Eye (tissue), 1 donor: ENCODE results near the gene TRPC5OS.
A peak's percentile ranks its signal among the peaks of the same experiment; 100 is the strongest.

Source experiments
- DNase-seq: peaks from one replicate; pipeline ENCODE4 v3.0.0-alpha.2; 2015

TRPC5OS gene

DNA sequence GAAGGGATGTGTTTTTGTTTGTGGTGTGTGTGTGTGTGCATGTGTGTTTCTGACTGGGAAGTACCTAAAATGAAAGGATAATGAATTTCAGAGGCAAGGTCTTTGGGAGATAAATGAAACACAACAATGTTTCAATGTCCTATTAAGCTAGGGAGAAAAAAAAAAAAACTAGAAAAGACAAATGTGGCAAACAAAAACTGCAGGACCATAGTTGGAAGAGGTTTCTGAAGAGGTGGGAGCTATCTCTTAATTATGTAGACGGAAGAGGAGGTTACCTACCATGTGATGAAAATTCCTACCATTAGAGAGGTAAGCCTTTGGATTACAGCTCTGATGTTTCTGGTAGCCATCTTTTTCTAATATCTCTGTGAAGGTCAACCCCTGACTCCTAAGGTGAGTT, at the start of gene TRPC5OS:
TRPC5OS (plus strand) TSS at position 301 of the 400 bp plus-strand sequence. CDS start 25,669 bp downstream, outside the sequence.
- no peak for DNase-seq

DNA sequence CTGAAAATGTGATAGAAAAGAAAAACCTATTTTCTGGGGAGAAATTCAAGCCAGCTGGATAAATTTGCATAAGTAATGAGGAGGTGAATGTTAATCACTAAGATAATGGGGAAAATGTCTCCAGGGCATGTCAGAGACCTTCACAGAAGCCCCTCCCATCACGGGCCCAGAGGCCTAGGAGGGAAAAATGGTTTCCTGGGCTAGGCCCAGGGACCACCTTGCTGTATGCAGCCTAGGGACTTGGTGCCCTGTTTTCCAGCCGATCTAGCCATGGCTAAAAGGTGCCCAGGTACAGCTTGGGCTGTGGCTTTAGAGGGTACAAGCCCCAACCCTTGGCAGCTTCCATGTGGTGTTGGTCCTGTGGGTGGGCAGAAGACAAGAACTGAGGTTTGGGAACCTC, 46.6 kb upstream of the TRPC5OS start:
- no peak for DNase-seq

DNA sequence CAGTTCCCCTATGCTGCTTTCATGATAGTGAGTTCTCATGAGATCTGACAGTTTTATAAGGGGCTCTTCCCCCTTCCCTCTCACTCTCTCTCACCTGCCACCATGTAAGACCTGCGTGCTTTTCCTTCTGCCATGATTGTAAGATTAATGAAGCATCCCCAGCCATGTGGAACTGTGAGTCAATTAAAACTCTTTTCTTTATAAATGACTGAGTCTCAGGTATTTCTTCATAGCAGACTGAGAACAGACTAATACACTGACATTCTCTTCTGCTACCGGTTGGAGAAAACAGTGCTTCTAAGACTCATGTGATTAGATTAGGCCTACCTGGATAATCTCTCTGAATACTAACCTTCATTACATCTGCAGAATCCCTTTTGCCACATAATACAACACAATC, 45.4 kb upstream of the TRPC5OS start:
- DNase-seq: no peak

DNA sequence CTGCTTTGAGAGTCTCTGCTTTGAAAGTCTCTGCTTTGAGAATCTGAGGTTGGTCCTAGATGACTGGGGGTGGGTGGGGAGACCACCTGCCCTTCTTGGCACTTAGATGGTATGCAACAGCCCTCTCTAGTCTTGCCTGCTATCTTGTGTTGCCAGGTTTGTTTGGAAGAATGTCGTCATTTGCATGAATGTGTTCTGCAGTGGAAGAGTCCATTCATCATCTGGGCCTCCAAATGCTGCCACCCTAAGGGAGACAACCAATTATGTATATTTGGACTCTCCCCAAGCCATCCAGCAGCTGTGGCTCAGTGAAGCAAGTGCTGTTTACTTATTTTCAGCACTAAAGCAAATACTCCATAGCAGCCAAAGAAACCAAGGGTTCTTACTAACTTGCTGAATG, 44.6 kb upstream of the TRPC5OS start:
- DNase-seq: no peak

DNA sequence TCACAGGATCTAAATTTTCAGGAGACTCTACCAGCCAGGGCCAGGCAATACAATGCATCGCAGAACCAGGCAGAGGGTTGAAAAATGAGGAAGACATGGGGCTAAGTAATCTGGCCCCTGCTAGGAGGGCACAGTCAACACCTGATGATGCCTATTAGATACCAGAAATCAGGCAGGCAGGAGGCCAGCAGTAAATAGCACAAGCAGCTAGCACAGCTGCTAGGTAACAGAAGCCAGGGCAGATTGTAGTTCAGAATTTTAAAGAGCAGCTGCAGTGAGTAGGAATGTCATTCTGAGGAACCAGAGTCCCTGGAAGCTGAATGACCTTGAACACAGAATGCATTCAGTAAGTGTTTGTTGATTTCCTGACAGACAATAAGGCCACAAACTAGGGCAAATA, 38.8 kb upstream of the TRPC5OS start:
- DNase-seq: peak; percentile 27

DNA sequence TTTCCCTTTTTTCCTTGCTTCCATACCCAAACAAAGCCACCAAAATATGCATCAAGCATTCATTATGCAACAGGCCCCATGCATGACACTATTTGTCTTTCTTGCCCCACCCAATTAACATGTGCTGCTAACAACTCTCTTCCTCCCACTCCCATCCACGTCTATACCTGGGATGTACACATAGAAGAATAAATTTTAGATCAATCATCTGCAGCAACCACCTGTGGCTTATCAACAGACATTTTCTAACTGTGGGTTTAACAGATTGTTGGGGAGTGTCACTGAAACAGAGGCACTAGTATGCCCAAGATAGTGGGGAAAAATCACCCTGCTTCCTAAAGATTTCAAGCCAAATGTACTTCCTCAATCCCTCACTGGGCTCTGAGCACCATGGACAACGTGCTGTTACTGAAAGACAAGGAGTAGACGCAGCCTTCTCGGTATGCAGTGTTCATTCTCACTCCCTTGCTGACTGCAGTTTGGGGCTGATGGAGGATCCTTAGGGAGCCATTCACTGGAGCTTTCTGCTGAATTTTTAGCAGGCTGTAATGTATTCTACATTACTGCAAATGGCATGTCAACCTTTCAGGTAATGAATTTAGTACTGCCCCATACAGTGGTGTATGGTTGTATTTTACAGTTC, 28.4 kb upstream of the TRPC5OS start:
- DNase-seq: no peak

DNA sequence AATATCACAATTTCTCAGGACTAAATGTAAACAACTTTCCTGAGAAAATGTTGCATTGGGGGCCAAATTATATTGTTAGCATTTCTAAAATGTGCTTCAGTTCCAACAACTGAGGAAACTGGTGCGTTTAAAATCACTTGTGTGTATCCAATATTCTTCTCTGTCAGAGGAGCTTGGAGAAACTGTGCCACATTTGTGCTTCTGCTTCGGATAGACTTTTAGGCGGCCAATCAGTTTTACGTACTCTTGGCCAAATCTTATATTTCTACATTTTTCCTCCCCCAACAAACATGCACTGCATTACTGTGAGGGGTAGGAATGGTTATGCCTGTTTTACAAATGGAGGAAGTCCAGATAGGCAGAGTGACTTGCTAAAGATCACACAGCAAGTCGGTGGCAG, 27.4 kb upstream of the TRPC5OS start:
- DNase-seq: no peak

DNA sequence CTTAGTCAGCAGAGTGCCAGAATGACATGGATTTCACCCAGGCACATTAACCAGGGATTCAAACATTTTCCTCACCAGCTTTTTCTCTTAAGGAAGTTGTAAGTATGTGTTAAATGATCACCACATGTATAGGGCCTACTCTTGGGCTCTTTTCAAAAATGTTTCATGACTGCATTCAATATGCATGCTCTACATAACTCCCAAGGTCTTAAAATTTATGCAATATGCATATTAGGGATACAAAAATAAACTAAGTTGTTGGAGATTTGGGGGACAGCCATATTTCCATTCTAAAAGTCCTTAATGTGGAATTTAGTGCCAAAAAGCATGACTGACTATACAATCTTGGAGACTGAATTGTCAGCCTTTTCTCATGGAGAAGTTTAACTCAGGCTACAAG, 25.0 kb upstream of the TRPC5OS start:
- DNase-seq: peak; percentile 19

DNA sequence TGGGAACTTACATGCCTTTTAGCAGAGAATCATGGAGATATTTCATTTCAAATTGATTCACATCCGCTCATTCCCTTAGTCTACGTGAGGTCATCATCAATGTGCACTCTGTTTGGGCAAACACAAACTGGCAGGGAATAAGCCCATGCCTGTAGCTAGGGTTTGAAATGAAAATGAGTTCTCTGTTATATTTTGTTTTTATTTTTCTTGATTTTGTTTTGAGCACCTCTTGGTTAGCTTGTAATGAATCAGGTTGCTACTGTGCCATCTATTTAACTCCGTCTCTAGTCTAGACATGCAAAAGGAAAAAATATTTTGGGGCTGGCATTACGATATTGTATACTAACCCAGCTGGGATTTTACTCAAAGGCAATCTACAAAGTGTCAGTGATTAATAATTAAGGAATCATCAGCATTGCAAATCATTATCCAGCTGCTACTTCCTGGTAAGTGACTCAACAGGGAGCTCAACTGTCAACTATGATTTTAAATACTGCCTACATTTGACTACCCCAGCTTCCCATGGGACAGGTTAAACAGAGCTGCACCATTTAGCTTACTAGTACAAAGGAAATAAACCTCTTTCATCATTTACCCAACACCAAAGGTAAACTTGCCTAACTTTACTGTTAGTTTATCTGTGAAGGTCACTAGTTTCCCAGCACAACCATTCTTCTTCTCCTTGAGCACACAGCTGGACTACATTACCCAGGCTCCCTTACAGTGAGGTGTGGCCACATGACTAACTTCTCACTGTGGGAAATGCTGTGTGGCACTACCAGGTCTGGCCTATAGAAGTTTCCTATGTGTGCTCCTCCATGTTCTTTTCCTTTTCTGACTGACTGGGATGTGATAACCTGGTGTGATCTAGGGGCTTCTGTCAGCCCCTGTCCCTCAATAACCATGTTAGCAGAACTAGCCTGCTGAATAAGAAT, 21.2 kb upstream of the TRPC5OS start:
- peak; percentile 39 for DNase-seq

DNA sequence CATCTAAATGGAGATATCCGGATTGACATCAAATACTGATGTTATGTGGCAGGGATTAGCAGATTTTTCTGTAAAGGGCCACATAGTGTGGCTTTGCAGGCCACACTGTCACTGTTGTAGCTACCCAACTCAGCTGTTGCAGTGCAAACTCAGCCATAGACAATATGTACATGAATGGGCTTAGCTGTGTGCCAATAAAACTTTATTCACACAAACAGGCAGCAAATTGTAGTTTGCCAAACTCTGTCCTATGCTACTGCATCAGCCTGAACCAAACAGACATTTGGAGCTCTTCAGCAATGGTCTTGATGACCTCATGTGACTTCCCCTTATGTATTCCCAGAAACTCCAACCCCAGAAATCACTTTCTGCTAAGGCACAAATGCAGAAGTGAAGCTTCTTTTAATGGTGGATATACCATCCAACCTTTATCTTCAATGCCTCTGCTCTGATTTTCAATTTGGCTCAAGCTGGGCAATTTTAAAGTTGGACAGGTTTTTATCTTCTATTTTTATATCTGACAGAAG, 18.4 kb upstream of the TRPC5OS start:
- DNase-seq: no peak

DNA sequence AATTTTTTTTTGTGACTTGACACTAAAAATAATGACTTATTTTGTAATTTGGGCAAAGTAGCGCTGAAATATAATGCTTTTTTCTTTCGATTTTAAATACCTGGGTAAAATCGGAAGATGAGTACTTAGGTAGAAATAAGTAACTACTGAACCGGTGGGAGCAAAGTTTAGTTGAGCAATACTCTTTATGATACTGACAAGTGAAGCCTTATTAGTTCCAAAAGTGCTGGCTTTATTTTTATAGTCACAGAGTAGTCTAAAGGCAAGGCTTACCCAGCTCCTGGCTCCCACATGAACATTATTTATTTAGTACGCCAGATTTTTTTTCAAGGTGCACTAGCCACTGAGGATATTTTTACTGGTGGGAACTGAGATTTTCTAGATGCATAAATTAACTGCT, 14.4 kb upstream of the TRPC5OS start:
- DNase-seq: no peak

DNA sequence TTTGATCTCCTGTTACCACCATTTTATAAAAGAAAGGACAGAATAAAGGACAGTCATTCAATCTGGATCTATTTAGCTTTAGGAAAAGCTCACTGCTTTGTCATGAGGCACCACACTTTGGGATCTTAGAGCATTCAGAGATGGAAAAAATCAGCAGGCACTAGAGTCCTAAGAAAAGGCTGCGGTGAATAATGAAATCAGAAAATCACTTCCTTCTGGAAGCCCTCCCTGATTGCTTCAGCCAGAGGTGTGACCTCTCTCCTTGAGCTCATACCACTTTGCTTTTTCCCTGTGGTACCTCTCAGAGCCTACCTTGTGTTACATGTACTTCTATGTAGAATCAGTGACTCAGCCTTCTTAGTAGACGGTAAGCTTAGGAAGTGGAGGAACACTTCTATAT, 8.7 kb upstream of the TRPC5OS start:
- DNase-seq: no peak

DNA sequence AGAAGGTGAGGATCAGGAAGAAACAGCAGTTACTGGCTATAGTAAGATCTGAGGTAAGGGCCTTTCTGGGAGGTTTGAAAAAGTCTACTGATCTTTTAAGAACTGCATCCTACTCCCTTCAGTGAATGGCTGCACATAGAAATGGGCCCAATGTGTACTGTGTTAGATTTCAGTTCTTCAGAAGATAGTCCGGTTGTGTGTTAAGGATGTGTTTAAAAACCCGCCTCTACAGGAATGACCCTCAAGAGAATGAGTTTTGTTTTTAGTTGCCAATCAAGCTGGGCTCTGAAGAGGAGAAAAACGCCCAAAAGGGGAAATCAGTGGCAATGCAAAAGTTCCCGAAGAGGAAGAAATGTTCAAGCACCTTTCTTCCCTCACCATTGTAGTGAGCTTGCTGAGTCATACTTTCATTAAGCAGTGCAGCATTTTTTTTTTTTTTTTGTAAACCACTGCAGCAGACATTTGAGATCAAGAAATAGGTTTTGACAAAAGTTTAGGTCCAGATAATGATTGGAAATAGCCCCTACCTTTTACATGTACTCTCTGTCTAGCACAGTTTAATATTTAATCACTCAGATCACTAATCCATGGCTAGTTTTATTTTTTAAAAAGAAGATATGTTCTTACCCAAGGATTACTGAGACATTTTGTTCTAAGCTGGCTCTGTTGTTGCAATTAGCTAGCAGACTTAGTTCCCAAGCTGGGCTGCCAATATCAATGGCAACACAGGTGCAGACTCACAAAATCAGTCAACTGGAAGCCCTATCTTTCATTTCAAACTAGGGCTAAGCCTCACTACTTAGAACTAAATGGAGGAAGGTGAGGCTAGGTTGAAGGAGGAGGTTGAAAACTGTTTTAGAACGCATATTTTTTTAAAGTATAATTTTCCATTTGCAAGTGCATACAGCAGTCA, 7.0 kb upstream of the TRPC5OS start:
- DNase-seq: no peak

DNA sequence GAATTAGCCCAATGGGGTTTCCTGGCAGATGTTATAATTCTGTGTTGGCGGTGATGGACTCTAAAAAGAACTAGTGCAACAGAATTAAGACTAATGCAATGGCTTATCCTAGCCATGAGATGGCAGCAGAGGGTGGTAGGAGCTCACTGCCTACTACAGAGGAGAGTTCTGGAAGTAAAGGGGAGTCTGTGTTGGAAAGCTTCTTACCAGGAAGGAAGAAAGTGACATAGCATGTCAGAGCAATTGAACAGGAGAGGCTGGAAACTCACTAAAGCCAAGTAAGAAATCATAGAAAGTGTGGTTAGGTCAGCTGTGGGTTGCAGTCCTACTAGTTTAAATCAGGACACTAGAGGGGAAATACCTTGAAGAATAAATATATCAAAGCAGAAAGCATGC, 6.3 kb upstream of the TRPC5OS start:
- peak; percentile 78 for DNase-seq

DNA sequence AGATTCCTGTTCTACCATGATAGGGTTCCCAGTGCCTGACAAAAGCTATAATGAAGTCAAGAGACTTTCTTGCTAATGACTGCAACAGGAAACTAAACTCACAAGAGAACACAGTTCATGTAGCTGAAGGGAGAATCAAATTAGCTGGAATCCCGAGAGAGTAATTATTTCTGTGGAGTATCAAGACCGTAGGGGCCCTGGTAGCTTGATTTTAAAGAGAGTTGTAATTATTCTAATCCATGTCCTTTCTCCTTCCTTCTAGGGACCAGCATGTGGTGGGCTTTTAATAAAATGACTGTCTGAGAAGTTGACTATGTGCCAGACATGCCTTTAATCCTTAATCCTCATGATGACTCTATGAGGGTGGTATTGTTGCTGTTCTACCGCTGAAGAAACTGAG, 1.7 kb upstream of the TRPC5OS start:
- DNase-seq: no peak

DNA sequence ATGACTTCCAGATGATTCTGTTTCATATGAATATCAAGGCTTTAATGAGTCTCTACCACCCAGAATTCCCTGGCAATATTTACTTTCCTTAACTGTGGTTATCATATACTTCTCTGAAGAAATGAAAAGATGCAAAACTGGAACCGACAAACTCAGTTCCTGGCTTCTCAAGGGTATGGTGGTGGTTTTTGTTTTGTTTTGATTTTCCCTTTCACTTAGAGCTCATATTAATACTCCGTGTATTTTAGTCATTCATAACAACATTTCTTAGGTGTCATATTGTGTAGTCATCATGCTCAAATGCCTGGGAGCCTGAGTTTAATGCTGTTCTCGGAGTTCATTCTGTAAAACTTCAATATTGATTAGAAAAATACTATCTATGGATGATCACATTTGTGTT, 665 bp downstream of the TRPC5OS start:
- DNase-seq: no peak

DNA sequence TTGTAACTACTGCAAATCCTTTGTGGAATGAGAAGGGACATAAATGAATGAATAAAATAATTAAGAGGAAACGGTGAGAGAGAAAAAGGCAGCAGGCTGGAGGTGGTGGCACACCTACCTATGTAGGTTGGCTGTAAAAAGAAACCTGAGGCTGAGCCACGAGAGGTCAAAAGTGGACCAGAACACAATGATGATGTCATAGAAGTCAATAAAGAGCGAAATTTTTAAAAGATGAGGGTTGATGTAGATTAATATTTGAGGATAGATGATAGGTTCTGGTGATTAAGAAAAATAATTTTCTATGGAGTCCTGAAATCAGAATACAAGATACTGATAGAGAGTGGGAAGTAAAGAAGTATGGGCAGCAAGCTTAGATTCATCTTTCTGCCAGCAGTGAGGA, 1.7 kb downstream of the TRPC5OS start:
- DNase-seq: no peak

DNA sequence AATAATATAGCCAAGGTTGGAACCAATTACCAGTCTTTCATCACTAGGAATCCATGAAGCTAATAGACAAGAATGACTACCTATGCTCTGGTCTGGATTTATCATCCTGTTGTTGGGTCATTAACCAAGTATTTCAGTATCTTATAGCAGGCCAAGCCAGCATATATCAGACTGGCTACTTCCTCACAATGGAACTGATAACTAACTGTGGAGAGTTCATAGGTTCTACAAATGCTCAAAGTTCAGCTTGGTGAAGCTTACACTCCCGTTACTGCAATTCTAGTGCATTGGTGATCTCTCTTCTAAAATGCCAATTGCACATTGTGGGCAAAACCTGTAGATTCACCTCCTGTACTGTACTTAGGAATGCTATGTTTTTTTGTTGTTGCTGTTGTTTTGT, 4.8 kb downstream of the TRPC5OS start:
- DNase-seq: no peak

DNA sequence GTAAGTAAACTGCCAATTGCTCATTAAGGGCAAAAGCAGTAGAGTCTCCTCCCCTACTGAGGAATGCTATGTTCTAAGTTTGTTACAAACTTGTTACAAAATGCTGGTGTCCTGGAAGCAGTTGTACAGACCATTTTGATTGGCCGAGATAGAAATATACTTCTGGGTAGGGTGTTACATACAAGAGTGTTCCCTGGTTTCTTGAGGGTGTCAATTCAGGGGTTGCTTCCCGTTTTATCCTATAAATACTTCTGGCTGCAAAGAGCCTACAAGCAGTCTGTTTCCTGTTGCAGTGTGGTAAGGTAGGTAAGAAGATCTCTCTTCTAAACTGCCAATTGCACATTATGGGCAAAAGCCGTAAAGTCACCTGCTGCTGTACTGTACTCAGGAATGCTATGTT, 5.7 kb downstream of the TRPC5OS start:
- DNase-seq: no peak

DNA sequence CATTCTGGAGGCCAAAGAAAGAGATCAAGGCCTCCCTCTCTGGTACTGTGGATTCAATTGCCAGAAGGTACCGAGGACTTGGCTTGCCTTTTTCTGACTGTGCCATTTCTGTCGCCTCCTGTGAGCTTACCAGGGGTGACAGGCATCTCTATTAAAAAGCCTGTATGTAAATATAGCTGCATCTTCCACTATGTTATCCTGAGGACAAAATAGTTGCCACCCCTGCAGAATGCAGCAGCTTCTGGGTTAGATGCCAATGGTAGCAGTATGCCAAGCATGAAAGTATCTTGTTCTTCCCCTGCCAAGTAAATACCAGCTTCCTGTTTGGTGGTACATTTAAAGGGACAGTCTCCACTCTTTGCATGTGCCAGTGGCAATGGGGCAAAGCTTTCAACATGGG, 10.7 kb downstream of the TRPC5OS start:
- DNase-seq: no peak

DNA sequence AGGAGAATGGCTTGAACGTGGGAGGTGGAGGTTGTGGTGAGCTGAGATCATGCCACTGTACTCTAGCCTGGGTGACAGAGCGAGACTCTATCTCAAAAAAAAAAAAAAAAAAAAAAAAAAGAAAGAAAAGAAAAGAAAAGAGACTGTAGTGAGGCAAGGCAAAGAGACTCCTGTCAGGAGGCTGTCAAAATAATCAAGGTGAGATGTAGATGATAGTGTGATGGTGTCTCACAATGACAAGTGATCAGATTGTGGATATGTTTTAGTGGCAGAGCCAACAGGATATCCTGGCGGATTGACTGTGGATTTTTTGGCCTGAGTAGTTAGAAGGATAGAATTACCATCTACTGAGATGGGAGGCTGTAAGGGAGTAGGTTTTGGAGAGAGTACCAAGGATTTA, 12.6 kb downstream of the TRPC5OS start:
- no peak for DNase-seq

DNA sequence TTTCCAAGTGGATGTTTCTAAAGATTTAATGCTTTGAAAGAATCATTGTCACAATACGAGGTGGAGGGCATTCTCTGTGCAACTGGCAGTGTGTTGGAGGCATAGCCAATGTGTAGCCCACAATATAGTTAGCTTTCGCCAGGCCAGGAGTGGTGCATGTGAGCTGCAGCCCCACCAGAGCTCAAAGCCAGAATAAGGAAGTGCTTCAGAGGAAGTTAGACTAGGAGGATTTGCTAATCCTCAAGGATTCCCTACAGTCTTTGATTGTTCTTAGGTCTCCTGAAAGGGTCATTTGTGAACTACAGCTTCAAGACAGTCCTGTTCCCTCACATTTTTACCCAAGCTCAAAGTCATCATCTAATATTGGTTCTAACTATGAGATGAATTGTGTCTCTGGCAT, 16.4 kb downstream of the TRPC5OS start:
- no peak for DNase-seq

DNA sequence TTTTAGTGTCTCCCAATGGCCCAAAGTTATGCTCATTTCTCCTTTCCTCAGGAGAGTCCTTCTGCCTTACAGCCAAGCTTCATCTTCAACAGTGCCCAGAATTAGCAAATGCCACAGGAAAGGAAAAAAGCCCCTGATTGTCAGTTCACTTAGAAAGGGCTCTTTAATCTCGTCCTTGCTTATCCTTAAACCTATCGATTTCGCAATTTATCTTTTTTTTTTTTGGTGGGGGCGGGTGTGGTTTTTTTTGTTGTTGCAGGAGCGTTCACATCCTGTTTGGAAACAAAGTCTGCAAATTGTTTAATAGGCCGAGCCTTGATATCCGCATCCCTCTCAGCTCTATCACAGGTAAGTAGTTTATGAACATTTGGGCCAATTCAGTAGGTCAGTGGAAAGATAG, 20.2 kb downstream of the TRPC5OS start:
- no peak for DNase-seq
